IPS DF 19.7 (cell line): Measurements from ENCODE around the gene ZFAND6.
"Not testable (repeated sequence)": the region's sequence is repeated elsewhere in the genome, so short reads cannot be mapped to it uniquely, and the experiment has no call there.

ENCODE experiments used
- DNase-seq: peaks from one replicate; pipeline ENCODE4 v3.0.0-alpha.2; 2013; ENCODE audit warnings: low read depth, low spot score

The ZFAND6 gene

DNA sequence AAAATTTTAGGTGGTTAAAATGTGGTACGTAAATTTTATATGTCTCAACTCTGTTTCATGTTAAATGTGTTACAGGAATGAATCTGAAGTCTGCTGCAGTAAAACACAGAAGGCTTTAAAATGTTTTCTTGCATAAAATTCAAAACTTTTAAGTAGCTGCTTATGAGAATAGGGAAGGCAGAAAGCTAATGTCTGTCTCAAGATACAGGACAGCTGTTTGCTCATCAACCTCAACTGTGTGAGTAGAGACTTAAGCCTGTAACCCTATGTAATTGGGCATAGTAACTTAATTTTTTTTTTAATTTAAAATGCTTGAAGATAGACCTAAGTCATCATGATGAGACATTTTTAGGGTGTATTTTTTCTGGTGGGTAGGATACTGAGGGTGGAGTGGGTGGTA lies 38.9 kb downstream of the ZFAND6 start:
- no peak for DNase-seq

DNA sequence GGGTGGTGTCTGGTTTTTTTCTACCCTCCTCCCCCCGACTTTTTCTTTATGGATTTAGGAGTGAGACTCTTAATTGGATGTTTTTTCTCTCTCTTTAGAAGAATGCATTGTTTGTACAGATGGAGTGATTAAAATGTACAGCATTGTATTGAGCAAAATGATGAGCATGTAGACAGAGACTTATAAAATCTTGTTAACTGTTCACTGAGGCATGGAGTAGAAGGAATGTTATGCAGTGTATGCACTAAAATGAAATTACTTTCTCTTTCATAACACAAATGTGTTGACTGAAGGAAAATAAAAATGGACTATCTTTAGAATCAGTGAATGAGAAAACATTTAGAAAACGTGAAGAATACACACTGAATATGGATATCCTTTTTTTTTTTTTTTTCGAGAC lies 39.8 kb downstream of the ZFAND6 start:
- DNase-seq, result no peak

DNA sequence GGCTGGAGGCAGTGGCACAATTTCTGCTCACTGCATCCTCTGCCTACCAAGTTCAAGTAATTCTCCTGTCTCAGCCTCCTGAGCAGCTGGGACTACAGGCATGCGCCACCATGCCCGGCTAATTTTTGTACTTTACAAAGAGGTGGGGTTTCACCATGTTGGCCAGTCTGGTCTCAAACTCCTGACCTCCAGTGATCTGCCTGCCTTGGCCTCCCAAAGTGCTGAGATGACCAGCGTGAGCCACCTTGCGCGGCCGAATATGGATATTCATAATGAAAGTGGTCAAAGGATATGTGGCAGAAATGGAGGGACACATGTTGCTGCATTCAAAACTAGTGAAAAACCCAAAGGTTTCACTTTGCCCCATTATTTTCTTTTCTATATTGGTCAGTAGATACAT lies 40.2 kb downstream of the ZFAND6 start:
- DNase-seq, result not testable (repeated sequence)

DNA sequence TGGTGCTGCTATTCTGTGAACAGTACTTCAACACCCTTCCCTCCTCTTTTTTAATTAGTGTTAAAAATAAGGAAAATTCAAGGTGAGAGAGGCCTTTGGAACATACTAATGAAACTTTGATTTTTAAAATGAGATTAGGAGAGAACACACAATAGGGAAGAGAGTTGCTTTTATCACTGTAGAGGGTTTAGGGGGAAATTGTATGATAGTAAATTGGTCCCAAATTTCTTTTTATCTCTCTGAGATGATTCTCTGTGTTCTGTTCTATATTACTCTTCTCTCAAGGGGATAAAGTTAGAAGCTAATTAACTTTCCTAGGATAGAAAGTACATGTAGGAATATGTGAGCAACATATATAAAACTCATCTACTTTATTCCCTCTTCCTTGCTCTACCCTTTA lies 40.8 kb downstream of the ZFAND6 start:
- DNase-seq, result no peak

DNA sequence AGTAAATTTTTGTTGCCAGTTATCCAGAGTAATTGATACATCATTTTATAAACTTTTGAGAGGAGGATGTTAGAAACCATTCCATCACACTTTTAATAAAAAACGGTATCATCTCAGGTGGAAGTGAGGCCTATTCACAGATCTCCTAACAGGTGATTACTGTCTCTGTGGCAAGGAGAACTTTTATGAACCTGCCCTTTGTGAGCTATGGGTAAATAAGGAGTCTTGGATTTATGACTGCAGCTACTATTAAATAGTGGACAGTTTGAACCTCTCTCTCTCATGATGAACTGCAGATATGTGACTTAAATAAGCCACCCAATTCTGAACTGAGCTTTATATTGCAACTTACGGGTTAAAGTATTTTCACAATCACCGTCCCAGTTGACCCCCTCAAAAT lies 45.7 kb downstream of the ZFAND6 start:
- DNase-seq, result no peak

DNA sequence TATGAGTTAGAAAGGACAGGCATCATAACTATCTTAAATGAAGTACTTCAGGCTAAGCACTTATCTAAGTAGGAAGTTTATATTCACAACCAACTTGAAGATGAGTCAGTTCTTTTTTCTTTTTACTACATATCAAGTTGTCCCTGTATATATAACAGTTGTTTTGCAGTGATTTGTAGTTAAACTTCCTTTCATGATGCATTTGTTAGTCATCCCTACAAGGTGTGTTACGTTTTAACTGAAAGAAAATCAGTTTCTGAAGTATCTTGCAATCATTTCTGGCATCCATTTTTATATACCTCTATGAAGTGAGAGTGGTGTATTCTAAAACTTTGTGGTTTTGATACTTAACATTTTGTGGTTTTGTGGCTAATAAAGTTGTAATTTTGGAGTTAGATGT lies 46.1 kb downstream of the ZFAND6 start:
- DNase-seq, result no peak

DNA sequence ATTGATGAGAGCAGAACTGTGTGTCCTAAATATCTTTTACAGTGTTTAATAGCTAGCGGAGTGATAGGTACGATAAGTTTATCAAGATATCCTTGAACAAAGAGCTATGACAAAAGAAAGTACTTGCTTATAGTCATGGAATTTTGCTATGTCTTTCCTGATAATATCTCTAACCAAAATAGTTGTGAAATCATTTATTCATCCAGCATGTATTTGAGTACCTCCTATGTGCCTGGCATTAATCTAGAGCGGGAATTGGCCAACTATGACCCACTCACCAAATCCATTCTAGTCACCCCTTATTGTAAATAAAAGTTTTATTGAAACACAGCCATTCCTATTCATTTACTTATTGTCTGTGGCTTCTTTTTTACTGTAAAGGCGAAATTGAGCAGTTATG lies 46.6 kb downstream of the ZFAND6 start:
- DNase-seq, result no peak

DNA sequence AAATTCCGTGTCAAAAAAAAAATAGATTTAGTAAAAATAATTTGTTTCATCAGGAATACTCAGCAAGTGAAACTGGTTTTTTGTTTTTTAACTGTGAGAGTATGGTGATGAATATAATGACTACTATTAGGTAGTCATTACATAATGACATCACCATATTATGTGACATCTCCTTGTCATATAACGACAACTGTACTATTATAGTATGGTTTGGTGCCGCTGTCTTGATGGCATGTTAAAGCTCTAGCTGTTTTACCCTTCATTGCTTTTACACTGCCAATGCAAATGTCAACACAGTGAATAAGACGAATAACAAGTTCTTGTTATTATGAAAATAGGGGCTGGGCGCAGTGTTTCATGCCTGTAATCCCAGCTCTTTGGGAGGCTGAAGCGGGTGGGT lies 47.7 kb downstream of the ZFAND6 start:
- DNase-seq, result no peak

DNA sequence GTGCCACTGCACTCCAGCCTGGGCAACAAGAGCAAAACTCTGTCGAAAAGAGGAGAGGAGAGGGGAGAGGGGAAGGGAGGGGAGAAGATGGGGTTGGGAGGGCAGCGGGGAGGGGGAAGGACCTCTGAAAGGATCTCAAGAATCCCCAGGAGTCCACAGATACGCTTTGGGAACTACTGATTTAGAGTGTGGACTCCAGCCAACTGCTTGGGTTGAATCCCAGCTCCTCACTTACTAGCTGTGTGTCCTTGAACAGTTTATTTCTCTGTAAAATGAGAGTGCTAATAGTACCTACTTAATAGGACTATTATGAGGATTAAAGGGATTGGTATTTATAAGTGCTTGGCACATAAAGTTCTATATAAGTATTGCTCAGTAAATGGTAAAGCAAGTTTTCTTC lies 48.3 kb downstream of the ZFAND6 start:
- DNase-seq, result no peak

DNA sequence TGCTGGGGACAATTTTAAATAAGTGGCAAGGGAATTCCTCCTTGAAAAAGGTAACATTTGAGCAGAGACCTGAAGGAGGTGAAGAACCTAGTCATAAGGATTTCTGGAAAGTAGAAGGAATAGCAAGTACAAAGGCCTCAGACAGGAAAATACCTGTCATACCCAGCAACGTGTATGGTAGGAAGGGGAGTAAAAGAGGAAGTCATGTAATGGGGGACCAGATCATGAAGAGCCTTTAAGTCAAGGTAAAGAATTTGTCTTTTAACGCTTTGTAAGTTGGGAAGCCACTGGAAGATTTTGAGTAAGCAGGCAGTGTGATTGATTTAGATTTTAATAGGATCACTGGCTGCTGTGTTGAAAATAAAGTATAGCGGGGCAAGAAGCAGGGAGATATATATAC lies 49.9 kb downstream of the ZFAND6 start:
- no peak for DNase-seq

DNA sequence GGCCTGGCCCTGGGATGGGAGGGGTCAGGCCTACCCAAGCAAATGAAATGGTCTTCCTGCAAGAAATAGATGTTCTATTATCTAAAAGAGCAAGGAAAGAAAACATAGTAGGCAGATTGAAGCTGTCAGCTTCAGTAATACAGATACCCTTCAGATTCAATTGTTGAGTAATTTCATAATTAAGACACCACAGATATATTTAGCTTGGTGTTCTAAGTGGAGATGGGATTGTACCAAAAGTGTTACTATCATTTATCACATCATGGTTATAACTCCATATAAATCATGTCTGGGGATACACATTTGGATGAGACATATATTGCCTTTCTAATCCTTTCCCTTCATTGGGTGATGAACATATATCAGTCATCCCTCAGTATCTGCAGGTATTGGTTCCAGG lies 51.4 kb downstream of the ZFAND6 start:
- DNase-seq, result no peak

DNA sequence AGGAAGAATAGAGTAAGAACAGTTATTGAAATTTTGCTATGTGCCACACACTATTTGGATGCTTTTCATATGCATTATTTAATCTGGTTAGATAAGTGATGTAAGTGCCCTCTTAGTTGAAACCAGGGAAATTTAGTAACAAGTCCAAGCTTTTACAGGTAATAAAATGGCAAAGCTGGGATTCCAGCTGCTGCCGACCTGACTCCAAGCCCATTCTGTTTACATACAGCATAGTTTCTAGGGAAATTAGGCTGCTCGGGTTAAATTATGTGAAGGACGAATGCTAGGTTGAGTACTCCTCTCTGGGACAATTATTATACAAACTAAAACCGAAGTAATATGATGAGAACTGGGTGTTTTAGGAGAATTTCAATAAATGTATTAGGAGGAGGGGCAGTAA lies 54.6 kb downstream of the ZFAND6 start:
- DNase-seq, result no peak

DNA sequence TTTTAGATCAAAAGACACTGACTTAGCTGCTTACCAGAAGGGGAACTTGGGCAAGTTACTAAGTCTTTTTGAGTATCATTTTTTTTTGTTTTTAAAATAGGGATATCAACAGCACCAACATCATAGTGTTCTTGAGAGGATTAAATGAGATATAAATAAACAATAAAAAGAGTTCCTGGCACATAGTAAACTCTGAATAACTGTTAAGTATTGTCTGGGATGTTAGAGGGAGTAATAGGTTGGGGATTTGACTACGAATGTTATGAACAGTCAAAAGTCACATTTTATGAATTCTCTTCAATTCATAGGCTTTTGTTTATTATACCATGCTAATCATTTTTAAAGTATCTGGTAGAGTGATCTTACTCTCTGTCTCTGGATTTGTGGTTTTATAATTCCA lies 55.5 kb downstream of the ZFAND6 start:
- no peak for DNase-seq

DNA sequence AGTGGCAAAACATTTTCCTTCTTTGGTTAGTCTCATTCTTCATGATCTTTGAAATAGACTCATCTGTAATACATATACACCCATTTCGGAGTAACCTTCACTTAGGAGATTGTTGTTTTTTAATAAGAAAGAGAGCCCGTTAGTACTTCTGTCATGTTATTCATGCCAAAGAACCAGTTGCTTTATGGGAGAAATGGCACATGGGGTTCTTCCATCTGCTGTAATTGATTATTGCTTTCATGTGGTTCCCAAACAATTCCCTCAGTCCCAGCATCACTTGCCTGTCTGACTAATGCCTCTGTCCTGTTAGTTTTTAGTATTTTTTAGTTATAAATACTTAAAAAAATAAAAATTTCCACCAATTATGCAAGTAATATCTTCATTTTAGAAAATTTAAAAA lies 59.5 kb downstream of the ZFAND6 start:
- DNase-seq, result no peak

DNA sequence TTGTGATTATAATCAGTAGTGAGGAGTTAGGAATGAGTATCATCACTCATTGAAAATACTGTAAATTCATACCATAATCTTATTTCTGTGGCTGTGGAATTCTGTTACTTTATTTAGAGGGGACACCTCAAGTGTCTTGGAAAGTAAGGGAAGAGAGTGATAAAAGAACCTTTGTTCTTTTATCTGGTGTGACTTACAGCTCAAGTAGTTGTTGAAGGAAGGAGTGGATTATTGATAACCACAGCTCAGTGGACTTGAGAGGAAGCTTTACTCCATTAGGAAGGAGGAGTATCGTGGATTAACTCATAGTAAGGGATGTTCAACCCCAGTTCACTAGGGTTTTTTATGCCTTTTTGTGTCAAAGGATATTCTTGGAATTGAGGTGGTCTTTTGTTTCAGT lies 61.2 kb downstream of the ZFAND6 start:
- DNase-seq, result no peak

DNA sequence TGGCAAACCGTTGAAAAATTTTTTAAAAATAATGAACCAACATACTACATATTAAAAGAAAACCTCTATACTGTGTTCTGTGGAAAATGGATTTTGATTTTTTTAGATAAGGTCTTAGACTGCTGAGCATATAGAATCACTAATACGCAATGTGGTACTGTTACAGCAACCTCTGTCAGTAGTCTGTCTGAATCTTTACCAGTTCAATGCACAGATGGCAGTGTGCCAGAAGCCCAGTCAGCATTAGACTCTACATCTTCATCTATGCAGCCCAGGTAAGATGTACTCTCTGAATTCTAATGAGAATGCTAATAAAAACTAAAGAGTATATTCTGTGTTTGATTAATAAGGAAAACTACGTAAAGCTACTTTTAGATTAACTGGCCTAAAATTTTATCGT lies 62.1 kb downstream of the ZFAND6 start:
- DNase-seq, result no peak

DNA sequence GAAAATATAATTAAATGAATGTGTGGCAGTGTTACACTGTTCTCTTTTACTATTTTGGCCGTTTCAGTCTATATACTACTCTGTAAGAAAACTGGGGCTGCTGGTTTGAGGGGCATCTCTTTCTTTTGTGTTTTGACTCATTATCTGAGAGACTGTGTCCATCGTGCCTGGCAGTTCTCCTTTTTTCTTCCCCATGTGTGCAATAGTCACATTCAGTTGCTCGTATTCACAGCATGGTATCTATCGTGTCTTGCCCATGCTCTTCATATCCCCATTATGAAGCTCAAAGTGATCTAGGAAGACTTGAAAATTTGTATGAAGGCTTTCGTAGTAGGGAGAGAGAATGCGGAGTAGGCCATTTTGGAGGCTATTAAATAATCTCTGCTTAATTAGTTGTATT lies 63.6 kb downstream of the ZFAND6 start:
- no peak for DNase-seq

DNA sequence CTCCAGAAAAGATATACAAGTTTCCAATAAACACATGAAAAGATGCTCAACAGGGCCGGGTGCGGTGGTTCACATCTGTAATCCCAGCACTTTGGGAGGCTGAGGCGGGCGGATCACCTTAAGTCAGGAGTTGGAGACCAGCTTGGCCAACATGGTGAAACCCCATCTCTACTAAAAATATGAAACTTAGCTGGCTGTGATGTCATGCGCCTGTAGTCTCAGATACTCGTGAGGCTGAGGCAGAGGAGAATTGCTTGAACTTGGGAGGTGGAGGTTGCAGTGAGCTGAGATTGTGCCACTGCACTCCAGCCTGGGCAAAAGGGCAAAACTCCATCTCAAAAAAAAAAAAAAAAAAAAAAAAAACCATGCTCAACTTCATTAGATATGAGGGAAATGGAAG lies 67.8 kb downstream of the ZFAND6 start:
- not testable (repeated sequence) for DNase-seq

DNA sequence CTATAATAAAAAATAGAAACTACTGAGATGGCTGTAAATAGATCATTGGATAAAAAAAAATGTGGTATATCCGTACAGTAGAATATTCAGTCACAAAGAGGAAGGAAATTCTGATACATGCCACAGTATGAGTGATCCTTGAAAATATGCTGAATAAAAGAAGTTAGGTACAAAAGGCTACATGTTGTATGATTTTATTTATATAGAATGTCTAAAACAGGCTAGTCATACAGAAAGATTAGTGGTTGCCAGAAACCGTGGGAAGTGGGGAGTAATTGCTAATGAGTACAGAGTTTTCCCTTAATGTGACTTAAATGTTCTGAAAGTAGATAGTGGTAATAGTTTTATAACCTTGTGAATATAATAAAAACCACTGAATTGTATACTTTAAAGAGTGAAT lies 68.4 kb downstream of the ZFAND6 start:
- DNase-seq, result no peak

DNA sequence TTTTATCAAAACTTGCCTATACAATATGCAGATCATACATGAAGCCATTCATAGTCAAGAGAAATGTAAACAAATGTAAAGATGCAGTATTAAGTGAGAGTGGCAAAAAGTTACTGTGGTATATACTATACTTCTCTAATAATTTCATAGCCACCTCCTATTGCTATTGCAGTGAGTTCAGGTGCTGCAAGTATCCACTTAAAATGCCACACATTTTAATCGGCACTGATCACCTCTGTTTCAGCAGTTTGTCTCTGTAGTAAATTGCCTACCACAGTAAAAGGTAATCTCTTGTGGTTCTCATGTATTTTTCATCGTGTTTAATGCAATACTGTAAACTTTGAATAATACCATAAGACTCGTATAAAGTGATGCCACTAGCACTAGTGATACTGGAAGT lies 72.9 kb downstream of the ZFAND6 start:
- DNase-seq, result no peak

DNA sequence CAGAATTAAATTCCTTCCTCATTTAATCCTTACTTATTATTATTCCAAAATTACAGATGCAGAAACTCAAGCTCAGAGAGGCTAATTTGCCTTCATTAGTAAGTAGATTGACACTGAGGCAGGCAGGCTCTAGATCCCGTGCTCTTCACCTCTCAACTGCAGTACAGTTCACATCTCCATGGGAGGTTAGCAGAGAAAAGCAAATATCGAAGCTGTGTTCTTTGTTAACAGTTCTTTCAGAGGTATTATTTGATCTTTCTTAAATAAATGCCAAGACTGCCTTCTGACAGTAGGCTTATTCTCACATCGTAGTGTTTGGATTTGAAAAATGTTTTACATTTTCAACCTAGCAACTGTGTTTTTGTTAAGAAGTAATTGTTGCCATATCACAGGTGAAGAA lies 77.4 kb downstream of the ZFAND6 start:
- no peak for DNase-seq

DNA sequence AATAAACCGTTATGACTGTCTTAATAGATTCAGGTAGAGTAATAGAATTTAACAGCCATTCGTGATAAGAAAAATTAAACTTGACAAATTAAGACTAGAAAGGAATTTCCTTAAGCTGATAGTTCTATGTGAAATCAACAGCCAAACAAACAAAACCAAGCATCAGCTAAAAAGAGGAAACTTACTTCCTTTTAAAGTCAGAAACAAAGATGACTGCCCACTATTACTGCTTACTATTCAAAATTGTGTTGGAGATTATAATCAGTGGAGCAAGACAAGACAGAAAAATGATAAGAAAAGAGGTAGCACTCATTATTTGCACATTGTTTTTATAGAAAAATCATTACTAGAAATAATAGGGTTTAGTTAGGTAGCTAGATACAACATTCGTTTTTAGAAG lies 79.5 kb downstream of the ZFAND6 start:
- no peak for DNase-seq

DNA sequence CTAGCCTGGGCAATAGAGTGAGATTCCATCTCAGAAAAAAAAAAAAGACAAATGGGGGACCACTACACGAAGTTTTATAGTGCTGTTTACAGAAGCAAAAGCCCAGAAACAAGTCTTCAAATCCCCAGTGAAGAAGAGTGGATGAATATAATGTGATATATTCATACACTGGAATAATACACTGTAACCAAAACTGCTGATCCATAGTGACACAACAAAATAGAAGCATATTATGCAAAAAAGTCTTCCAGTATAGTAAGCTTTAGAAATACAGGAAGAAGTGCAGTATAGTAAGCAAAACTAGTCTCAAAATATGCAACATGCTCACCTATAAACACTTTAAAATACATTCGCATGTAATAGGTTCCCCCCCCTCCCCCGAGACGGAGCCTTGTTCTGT lies 81.4 kb downstream of the ZFAND6 start:
- no peak for DNase-seq

DNA sequence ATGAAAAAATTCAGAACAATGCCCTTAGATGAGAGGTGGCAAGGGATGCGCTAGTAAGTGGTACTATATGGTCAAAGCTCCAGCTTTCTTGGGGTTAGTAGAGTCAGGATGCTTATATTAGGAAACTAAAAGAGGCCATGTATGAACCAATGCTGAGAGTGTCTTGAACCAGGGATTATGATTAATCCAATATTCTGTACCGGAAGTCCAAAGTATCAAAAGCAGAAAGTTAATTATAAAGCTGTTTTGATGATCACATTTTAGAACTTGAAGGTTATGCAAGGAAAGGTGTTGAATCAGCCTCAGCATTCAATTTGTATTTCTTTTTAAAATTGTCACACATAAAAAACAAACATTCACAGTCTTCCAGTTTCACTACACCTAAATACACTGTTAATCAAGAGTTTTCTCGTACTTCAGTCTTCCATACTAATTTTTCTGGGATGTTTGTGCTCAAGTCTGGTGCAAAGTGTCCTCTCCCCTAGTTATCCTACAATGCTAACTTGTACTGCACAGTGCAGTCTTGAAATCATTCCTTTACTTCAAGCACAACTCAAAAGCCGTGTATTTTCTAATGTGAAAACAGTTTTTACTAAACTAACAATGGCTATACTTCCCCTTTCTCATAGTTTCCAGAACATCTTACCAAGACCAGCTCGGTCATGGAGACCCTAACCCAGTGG lies 82.6 kb downstream of the ZFAND6 start:
- no peak for DNase-seq
